A673 (cell line): ENCODE data around the gene PDIA4. TPM values are rescaled to one million over a fixed set of nuclear protein-coding genes. Genes with fewer than 3 reads are reported as not detected.
"Not testable (repeated sequence)": the region's sequence is repeated elsewhere in the genome, so short reads cannot be mapped to it uniquely, and the experiment has no call there.

Source experiments
- BruUV-seq: library from RNA; stranded (reverse); fragments of 400-500 nt; replicated peaks from 2 replicates; lab custom pipeline; 2021; lab: Mats Ljungman, UMichigan
- CTCF ChIA-PET: fragments of 300-600 bp; sonication (Branson Sonifier 250); formaldehyde crosslinking; loops from one replicate; lab custom pipeline; 2022; ENCODE audit warnings: antibody characterized with exemption; lab: Charles Lee
- POLR2A ChIA-PET: fragments of 300-600 bp; sonication (Branson Sonifier 250); formaldehyde crosslinking; loops from one replicate; lab custom pipeline; 2022; ENCODE audit warnings: antibody characterized with exemption; ENCODE audit not compliant: low non-redundant PET; lab: Charles Lee
- DNase-seq: peaks from one replicate; pipeline ENCODE4 v3.0.0-alpha.2; 2015; ENCODE audit warnings: low spot score
- H3K27ac ChIP-seq: fragments of 200-600 bp; sonication (generic); 2 replicates; pipeline ENCODE4 v1.5.1; 2016; ENCODE audit warnings: mixed run types, low read depth, mild to moderate bottlenecking, mixed read lengths, antibody characterized with exemption, low read length; ENCODE audit not compliant: poor library complexity, severe bottlenecking
- H3K27me3 ChIP-seq: fragments of 200-600 bp; sonication (generic); replicated peaks from 2 replicates; pipeline ENCODE4 v1.6.1; 2017; ENCODE audit warnings: mixed run types, low read depth, mild to moderate bottlenecking, mixed read lengths, antibody characterized with exemption, low read length; ENCODE audit not compliant: insufficient read depth, poor library complexity
- H3K36me3 ChIP-seq: fragments of 200-600 bp; sonication (generic); 2 replicates; pipeline ENCODE4 v1.6.1; 2016; ENCODE audit warnings: mixed run types, mild to moderate bottlenecking, mixed read lengths, antibody characterized with exemption, low read length; ENCODE audit not compliant: insufficient read depth, poor library complexity, severe bottlenecking
- H3K4me1 ChIP-seq: fragments of 200-600 bp; sonication (generic); 2 replicates; pipeline ENCODE4 v1.6.1; 2017; ENCODE audit warnings: mixed run types, mild to moderate bottlenecking, mixed read lengths, antibody characterized with exemption, low read length; ENCODE audit not compliant: insufficient read depth, poor library complexity, severe bottlenecking
- H3K4me3 ChIP-seq: fragments of 200-600 bp; sonication (generic); 2 replicates; pipeline ENCODE4 v1.5.1; 2016; ENCODE audit warnings: low read depth, mixed run types, mild to moderate bottlenecking, mixed read lengths, low read length; ENCODE audit not compliant: poor library complexity, severe bottlenecking
- H3K9me3 ChIP-seq: fragments of 200-600 bp; sonication (generic); 2 replicates; pipeline ENCODE4 v1.6.1; 2016; ENCODE audit warnings: mixed run types, low read depth, mild to moderate bottlenecking, mixed read lengths, antibody characterized with exemption, low read length; ENCODE audit not compliant: poor library complexity, severe bottlenecking
- EZH2 ChIP-seq: fragments of 200-600 bp; sonication (generic); IDR thresholded peaks from 2 replicates; pipeline ENCODE4 v1.6.1; 2017; ENCODE audit warnings: borderline replicate concordance, low read depth, mild to moderate bottlenecking, mixed read lengths, antibody characterized with exemption, low read length; ENCODE audit not compliant: poor library complexity, severe bottlenecking
- intact Hi-C: fragments of 100-400 bp; cut with micrococcal nuclease; formaldehyde crosslinking; loops from one replicate; pipeline ENCODE4 v1.10.0; 2022; ENCODE audit not compliant: unreplicated experiment
- total RNA-seq: library from RNA; stranded (reverse); gene quantifications from 2 replicates; pipeline ENCODE4 v1.2.3, GENCODE V29; 2021
- TF ChIP-seq, protein P1 (sequence below): fragments of 300-800, 200-600 bp; sonication (generic); conservative IDR thresholded peaks from 2 replicates; pipeline ENCODE4 v1.5.1; 2017; ENCODE audit warnings: low read depth, mild to moderate bottlenecking, antibody characterized with exemption, low read length, moderate library complexity, mixed read lengths

The PDIA4 gene
- total RNA-seq, 1 experiment from 2014 or later: 235 TPM

DNA sequence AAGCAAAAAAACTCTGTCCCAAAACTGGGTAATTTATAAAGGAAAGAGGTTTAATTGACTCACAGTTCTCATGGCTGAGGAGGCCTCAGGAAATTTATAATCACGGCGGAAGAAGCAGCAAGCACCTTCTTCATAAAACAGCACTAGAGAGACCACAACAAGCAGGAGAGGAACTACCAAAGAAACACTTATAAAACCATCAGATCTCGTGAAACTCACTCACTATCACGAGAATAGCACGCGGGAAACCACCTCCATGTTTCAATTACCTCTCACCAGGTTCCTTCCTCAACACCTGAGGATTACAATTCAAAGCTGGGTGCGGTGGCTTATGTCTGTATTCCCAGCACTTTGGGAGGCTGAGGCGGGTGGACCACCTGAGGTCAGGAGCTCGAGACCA is 48.5 kb downstream of the PDIA4 start:
- CTCF ChIA-PET: no interaction called here
- peaks cover 2% of the 10 kb centered on the region for H3K4me1 ChIP-seq
- no peaks in the 10 kb centered on the region for H3K9me3 ChIP-seq
- H3K27ac ChIP-seq: no peak overlapping the region
- no peak for TF ChIP-seq EZH2
- TF ChIP-seq, protein P1, sequence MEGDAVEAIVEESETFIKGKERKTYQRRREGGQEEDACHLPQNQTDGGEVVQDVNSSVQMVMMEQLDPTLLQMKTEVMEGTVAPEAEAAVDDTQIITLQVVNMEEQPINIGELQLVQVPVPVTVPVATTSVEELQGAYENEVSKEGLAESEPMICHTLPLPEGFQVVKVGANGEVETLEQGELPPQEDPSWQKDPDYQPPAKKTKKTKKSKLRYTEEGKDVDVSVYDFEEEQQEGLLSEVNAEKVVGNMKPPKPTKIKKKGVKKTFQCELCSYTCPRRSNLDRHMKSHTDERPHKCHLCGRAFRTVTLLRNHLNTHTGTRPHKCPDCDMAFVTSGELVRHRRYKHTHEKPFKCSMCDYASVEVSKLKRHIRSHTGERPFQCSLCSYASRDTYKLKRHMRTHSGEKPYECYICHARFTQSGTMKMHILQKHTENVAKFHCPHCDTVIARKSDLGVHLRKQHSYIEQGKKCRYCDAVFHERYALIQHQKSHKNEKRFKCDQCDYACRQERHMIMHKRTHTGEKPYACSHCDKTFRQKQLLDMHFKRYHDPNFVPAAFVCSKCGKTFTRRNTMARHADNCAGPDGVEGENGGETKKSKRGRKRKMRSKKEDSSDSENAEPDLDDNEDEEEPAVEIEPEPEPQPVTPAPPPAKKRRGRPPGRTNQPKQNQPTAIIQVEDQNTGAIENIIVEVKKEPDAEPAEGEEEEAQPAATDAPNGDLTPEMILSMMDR: no peak
- POLR2A ChIA-PET: no interaction called here
- DNase-seq: no peak
- H3K4me3 ChIP-seq: no peak overlapping the region
- intact Hi-C loops: no loop called here
- H3K36me3 ChIP-seq: no peaks in the 10 kb centered on the region
- no peaks in the 10 kb centered on the region for H3K27me3 ChIP-seq
- BruUV-seq: no TSS peak

DNA sequence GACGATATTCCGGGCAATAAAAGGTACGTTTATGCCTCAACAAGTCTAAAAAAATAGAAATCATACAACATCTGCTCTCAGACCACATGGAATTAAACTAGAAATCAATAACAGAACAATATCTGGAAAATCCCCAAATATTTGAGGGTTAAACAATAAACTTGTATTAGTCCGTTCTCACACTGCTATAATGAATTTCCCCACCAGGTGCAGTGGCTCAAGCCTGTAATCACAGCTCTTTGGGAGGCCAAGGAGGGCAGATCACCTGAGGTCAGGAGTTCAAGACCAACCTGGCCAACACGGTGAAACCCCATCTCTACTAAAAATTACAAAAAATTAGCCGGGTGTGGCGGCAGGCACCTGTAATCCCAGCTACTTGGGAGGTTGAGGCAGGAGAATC is 49.2 kb downstream of the PDIA4 start:
- H3K4me1 ChIP-seq, CTCF ChIA-PET, BruUV-seq, H3K27me3 ChIP-seq, intact Hi-C loops, H3K4me3 ChIP-seq, POLR2A ChIA-PET, DNase-seq, H3K36me3 ChIP-seq, H3K9me3 ChIP-seq, H3K27ac ChIP-seq: not testable (repeated sequence)

DNA sequence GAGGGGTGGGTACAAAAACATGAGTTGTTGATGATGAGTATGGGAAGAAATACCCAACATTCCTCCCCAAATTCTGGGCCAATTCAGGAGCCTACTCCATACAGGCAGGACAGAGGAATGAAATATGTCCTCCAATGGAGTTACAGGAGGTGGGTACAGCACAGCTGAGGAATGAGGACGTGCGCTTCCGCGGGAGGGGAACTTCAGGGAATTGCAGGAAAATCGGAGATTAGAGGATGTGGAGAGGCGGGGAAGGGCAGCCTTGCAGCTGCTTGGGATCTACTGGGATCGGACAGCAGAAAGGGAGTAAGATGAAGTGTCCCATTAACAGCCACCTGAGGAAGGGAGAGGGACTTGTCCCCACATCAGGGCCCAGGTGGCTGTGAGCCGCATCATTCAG is 50.2 kb downstream of the PDIA4 start:
- ChIA-PET POLR2A (no interaction called here), CTCF (no interaction called here)
- intact Hi-C loops: no loop called here

DNA sequence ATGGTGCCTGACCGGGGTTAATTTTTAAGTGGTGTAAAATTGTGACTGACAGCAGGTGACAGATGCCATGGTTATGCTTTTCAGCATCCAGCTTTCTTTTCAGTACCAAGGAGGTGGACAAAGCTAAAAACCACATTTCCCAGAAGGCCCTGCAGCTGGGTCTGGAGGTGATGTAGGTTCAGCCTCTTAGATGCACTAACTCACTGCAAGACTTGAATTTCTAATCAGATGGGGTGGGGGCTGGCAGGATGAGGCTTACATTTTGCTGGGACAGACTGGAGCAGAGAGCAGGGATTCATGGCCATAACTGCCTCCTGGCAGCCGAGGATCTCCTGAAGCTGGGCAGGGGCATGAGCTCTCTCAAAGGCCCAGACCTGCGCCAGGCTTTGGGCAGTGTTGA is 52.4 kb downstream of the PDIA4 start:
- Histone ChIP-seq H3K9me3 (no peaks in the 10 kb centered on the region), H3K36me3 (no peaks in the 10 kb centered on the region), H3K27ac (no peak overlapping the region), H3K4me1 (no peaks in the 10 kb centered on the region), H3K27me3 (no peaks in the 10 kb centered on the region), H3K4me3 (no peak overlapping the region)
- BruUV-seq: no TSS peak
- TF ChIP-seq EZH2: no peak
- TF ChIP-seq, protein P1: no peak
- intact Hi-C loops: no loop called here
- ChIA-PET CTCF (no interaction called here), POLR2A (no interaction called here)
- DNase-seq: no peak

More for the DNA sequence above, 50.2 kb downstream of the PDIA4 start:
- H3K36me3 ChIP-seq: no peaks in the 10 kb centered on the region
- no peak overlapping the region for H3K4me3 ChIP-seq
- H3K9me3 ChIP-seq: no peaks in the 10 kb centered on the region
- peaks cover 2% of the 10 kb centered on the region for H3K4me1 ChIP-seq
- DNase-seq: no peak
- H3K27ac ChIP-seq: no peak overlapping the region
- H3K27me3 ChIP-seq: no peaks in the 10 kb centered on the region
- BruUV-seq: no TSS peak
- TF ChIP-seq EZH2: no peak
- TF ChIP-seq, protein P1: no peak
